Activated CD8-positive, alpha-beta T cell treated with anti-CD3 and anti-CD28 coated beads for 36 hours (primary cell): ENCODE results near the gene OR13C9. TPM values are rescaled to one million over a fixed set of nuclear protein-coding genes. Genes with fewer than 3 reads are reported as not detected.

Source experiments
- ATAC-seq: fragments of 200-7000 bp; cut with Tn5 transposase; one replicate; pipeline ENCODE4 v1.10.0; 2021; ENCODE audit warnings: mild to moderate bottlenecking, moderate library complexity
- CTCF ChIA-PET: fragments of 350-600 bp; sonication (Branson Sonifier 250); formaldehyde crosslinking; loops from one replicate; lab custom pipeline; 2021; ENCODE audit warnings: antibody characterized with exemption; lab: Charles Lee
- POLR2A ChIA-PET: fragments of 350-600 bp; sonication (Branson Sonifier 250); formaldehyde crosslinking; loops from one replicate; lab custom pipeline; 2021; ENCODE audit warnings: antibody characterized with exemption; lab: Charles Lee
- DNase-seq: peaks from one replicate; pipeline ENCODE4 v3.0.0-alpha.2; 2020
- H3K27ac Mint-ChIP-seq: one replicate; pipeline ENCODE4 v1.8.0; 2021; ENCODE audit warnings: mild to moderate bottlenecking, mixed read lengths
- H3K27me3 Mint-ChIP-seq: one replicate; pipeline ENCODE4 v1.8.0; 2021; ENCODE audit warnings: mixed read lengths
- H3K36me3 Mint-ChIP-seq: one replicate; pipeline ENCODE4 v1.8.0; 2021; ENCODE audit warnings: low read depth, mixed read lengths
- H3K4me1 Mint-ChIP-seq: one replicate; pipeline ENCODE4 v1.8.0; 2021; ENCODE audit warnings: low read depth, mixed read lengths
- H3K4me3 Mint-ChIP-seq: one replicate; pipeline ENCODE4 v1.8.0; 2021; ENCODE audit warnings: mild to moderate bottlenecking, moderate library complexity, mixed read lengths
- H3K9me3 Mint-ChIP-seq: one replicate; pipeline ENCODE4 v1.8.0; 2021; ENCODE audit warnings: mixed read lengths
- CTCF ChIP-seq: fragments of 200-600 bp; IDR thresholded peaks from one replicate; pipeline ENCODE4 v1.8.0; 2022; ENCODE audit warnings: antibody characterized with exemption, mild to moderate bottlenecking
- intact Hi-C: fragments of 100-400 bp; cut with micrococcal nuclease; formaldehyde crosslinking; loops from one replicate; pipeline ENCODE4 v1.10.0; 2022
- total RNA-seq, 2 experiments: library from RNA; stranded (reverse); gene quantifications; one replicate each; pipeline ENCODE4 v1.2.3, GENCODE V29; 2021

Gene OR13C9
- total RNA-seq, 2 experiments from 2014 or later: not detected

- DNase-seq: no peak
- no peak overlapping the region for H3K27ac Mint-ChIP-seq
- peaks cover 8% of the 10 kb centered on the region for H3K9me3 Mint-ChIP-seq
- intact Hi-C loops: no loop called here
- no peaks in the 10 kb centered on the region for H3K27me3 Mint-ChIP-seq
- no peak overlapping the region for H3K4me3 Mint-ChIP-seq
- no peak for TF ChIP-seq CTCF
- ATAC-seq: no peak
- no peaks in the 10 kb centered on the region for H3K4me1 Mint-ChIP-seq
- no peaks in the 10 kb centered on the region for H3K36me3 Mint-ChIP-seq
- ChIA-PET CTCF (no interaction called here), POLR2A (no interaction called here)
Measured at GRCh38 chr9:104572612-104573011, 45.4 kb downstream of the OR13C9 start.

GRCh38 chr9:104568868-104569267, 49.1 kb downstream of the OR13C9 start, which contains the start of gene OR13C8:
OR13C8 (plus strand) TSS chr9:104569168; CDS start chr9:104569168, 0 bp downstream.
- H3K4me3 Mint-ChIP-seq: no peak within 1 kb of the TSS
- H3K4me1 Mint-ChIP-seq: no peaks in the 10 kb centered on the region
- intact Hi-C loops: no loop called here
- H3K36me3 Mint-ChIP-seq: no peaks in the 10 kb centered on the region
- H3K27ac Mint-ChIP-seq: no peak within 1 kb of the TSS
- CTCF ChIA-PET: no interaction called here
- TF ChIP-seq CTCF: no peak
- no peak for DNase-seq
- no peaks in the 10 kb centered on the region for H3K27me3 Mint-ChIP-seq
- peaks cover 8% of the 10 kb centered on the region for H3K9me3 Mint-ChIP-seq
- no peak for ATAC-seq
- POLR2A ChIA-PET: no interaction called here

Other genes starting within 250 kb of the OR13C9 start
- gene OR13F1, start 113.9 kb downstream of the OR13C9 start, total RNA-seq: not detected
- not detected for gene OR13C4, start 91.0 kb downstream of the OR13C9 start, total RNA-seq
- gene OR13C3, start 81.3 kb downstream of the OR13C9 start, total RNA-seq: not detected
- not detected for gene OR13C8, start 49.0 kb downstream of the OR13C9 start, total RNA-seq
- not detected for gene OR13C5, start 18.8 kb downstream of the OR13C9 start, total RNA-seq
- gene OR13C2, start 12.6 kb downstream of the OR13C9 start, total RNA-seq: not detected
- not detected for gene OR13D1, start 76.3 kb upstream of the OR13C9 start, total RNA-seq
- 10 to 100 TPM; 12.2 to 12.4 TPM for gene NIPSNAP3A, start 129.5 kb upstream of the OR13C9 start, total RNA-seq
- under 1 TPM; 0.45 to 0.63 TPM for gene NIPSNAP3B, start 145.9 kb upstream of the OR13C9 start, total RNA-seq